ENCODE data around the gene TBC1D30.

Gene TBC1D30

DNA sequence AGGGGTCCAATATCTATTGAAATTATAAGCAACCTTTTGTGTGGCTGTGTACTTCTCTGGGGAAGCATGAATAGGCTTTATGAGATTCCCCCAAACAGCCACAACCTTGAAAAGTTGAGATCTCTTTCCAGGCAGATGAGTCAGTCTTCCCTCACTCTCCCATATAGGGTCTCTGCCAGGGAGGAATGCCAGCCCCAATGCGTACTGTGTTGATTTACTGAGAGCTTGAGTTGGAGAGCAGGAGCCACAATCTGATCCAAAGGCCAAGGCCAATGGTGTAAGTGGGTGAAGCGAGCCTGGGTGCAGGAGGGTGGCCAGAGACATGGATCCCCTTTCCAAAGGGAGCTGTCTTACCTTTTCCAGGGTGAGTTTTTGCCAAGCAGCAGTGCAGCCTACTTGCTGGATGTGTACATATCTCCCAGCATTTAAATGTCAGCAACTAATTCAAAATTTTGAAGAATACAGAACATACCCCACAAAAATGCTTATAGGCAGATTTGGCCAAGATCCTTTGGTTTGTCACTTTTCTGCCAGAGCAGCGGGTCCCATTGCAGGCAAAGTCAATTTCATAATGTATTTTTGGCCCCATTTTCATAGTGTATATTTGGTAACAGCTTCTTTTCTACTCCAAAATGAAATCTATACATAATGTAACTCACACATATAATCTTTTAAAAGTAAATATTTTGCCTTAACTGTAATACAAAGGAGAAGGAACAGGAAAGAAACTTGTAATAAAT is 88.2 kb downstream of the TBC1D30 start:
- no peak for DNase-seq (ENCODE audit: low read depth)

- DNase-seq (ENCODE audit: low read depth): no peak
Measured at GRCh38 chr12:64915242-64915641, 90.8 kb downstream of the TBC1D30 start.

GRCh38 chr12:64916411-64917261 is 92.2 kb downstream of the TBC1D30 start:
- no peak for DNase-seq (ENCODE audit: low read depth)

DNA sequence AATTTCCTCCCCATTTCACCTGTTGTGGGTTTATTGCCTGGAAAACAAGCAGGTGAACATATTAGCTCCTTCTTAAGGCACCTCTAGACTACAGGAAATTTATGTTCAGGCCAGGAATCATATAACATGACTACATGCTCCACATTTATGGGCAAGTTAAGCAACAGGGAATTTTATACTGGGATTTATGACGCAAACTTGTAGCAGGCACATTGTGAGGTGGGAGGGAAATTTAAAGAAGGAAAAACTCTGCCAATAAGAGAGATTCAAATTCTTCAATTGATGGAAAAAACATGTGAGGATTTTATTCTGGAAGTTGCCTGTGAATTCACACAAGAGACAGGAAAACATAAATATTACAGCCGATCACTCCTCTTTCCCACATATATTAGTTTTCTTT is 93.9 kb downstream of the TBC1D30 start:
- DNase-seq (ENCODE audit: low read depth): no peak

GRCh38 chr12:64918801-64919200 is 94.4 kb downstream of the TBC1D30 start:
- DNase-seq (ENCODE audit: low read depth): no peak

DNA sequence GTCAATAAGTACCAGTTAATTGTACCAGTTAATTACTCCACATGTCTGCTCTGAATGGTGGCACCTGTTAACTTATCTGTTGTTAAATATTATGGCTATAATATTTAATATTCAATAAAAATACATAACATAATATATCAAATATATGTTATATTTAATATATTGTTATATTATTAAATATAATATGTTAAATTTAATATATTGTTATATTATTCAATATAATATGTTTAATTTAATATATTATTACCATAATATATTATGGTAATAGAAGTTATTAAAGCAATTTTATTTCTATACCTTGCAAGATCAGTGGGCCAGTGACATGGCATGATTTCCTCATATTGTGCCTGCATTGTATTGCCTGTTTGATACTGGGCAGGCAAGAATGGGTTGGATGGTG is 98.4 kb downstream of the TBC1D30 start:
- DNase-seq (ENCODE audit: low read depth): no peak

GRCh38 chr12:64923536-64923935 is 99.1 kb downstream of the TBC1D30 start:
- no peak for DNase-seq (ENCODE audit: low read depth)
